ENCODE data around the gene CANX.
A peak's percentile ranks its signal among the peaks of the same experiment; 100 is the strongest.

Gene CANX

DNA sequence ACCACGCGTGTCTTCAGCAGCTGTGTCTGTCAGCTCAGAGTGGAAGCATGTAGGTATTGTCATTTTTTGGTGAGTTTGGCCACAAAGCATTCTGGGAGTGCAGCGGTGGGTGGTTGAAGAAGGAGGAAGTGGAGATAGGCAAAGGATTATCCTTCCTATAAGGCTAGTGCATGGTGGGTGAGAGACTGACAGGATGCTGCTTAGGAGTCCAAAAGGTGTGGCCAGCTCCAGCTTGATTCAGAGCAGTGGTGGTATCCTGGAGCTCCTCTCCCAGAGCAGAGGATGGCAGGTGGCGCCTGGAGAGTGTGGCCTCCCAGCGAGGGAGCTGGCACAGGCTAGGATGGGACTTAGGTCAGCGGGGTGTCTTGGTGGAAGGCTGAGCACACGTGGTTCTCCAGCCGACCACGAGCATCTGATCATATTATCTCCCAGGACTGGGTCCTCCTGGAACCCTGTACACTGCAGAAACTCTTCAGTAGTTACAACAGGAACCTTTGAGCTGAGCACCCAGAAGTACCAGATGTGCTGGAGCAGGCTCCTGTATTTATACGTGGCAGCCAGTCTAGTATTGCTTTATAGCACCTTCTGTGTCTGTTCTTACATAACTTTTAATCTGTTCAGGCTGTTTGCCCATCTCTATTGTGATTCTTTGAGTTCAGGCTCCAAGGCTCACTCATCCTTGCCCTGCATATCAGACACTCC, 63.5 kb downstream of the CANX start:
- peak; percentile 82 for ATAC-seq

GRCh38 chr5:179762781-179763176, 64.0 kb downstream of the CANX start:
- no peak for ATAC-seq

More for the DNA sequence above, 63.5 kb downstream of the CANX start:
- Mint-ChIP-seq H3K9me3 (no peaks in the 10 kb centered on the region), H3K4me3 (no peak overlapping the region), H3K27ac (peak overlapping the region; percentile 44), H3K4me1 (peaks cover 50% of the 10 kb centered on the region), H3K27me3 (no peaks in the 10 kb centered on the region), H3K36me3 (peaks cover 12% of the 10 kb centered on the region)

DNA sequence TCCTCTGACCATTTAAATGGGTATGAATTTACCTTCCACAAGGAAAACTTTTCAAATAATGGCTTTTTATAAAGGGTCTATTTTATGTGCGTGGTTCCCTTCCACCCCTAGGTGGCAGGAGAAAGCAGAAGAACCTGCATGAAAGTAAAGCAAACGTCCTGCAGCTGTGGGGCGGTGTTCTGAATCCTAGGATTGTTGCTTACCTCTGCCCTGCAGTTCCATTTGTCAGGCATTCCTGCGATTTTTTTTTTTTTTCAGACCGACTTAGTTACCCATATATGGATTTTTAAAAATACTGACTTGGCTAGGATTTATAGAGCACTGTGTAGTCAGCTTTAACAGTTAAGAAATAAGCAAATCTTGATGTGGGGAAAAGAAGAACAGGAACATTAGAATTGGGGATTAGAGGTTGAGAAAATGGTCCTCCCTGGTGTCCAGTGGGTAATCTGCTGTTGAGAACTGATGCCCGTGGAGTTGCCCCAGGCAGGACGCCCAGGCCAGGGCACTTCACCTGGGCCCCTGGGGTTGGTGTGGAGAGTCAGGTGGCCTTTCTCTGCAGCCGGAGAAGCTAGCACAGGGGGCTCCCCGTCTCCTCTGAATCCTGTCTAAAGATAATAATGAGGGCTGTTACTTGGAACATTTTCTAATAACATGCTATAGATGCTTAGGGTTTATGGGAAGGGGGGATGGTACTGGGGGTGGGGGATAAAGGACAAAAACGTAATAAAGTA, 64.6 kb downstream of the CANX start:
- H3K36me3 Mint-ChIP-seq: peaks cover 19% of the 10 kb centered on the region
- no peak overlapping the region for H3K4me3 Mint-ChIP-seq
- no peaks in the 10 kb centered on the region for H3K9me3 Mint-ChIP-seq
- H3K27me3 Mint-ChIP-seq: no peaks in the 10 kb centered on the region
- ATAC-seq: peak; percentile 62
- no peak overlapping the region for H3K27ac Mint-ChIP-seq
- H3K4me1 Mint-ChIP-seq: peaks cover 50% of the 10 kb centered on the region

More at GRCh38 chr5:179762781-179763176, 64.0 kb downstream of the CANX start:
- Mint-ChIP-seq H3K4me3 (no peak overlapping the region), H3K27me3 (no peaks in the 10 kb centered on the region), H3K4me1 (peaks cover 50% of the 10 kb centered on the region), H3K27ac (no peak overlapping the region), H3K9me3 (no peaks in the 10 kb centered on the region), H3K36me3 (peaks cover 13% of the 10 kb centered on the region)

- Mint-ChIP-seq H3K27me3 (no peaks in the 10 kb centered on the region), H3K9me3 (no peaks in the 10 kb centered on the region), H3K36me3 (peaks cover 26% of the 10 kb centered on the region), H3K27ac (no peak overlapping the region), H3K4me1 (peaks cover 48% of the 10 kb centered on the region), H3K4me3 (no peak overlapping the region)
- no peak for ATAC-seq
These were observed 65.3 kb downstream of the CANX start for GRCh38 chr5:179764056-179764455.

DNA sequence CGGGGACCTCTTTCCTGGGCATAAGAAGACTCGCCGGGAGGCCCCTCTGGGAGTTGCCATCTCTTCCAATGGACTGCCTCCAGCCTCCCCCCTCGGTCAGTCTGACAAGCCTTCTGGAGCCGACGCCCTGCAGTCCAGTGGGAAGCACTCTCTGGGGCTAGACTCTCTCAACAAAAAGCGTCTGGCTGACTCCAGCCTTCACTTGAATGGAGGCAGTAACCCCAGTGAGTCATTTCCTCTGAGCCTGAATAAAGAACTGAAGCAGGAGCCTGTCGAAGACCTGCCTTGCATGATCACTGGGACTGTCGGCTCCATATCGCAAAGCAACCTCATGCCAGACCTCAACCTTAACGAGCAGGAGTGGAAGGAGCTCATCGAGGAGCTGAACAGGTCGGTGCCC, 66.6 kb downstream of the CANX start:
- Mint-ChIP-seq H3K36me3 (peaks cover 29% of the 10 kb centered on the region), H3K27ac (no peak overlapping the region), H3K4me3 (no peak overlapping the region), H3K4me1 (peaks cover 35% of the 10 kb centered on the region), H3K27me3 (no peaks in the 10 kb centered on the region), H3K9me3 (no peaks in the 10 kb centered on the region)
- ATAC-seq: no peak

DNA sequence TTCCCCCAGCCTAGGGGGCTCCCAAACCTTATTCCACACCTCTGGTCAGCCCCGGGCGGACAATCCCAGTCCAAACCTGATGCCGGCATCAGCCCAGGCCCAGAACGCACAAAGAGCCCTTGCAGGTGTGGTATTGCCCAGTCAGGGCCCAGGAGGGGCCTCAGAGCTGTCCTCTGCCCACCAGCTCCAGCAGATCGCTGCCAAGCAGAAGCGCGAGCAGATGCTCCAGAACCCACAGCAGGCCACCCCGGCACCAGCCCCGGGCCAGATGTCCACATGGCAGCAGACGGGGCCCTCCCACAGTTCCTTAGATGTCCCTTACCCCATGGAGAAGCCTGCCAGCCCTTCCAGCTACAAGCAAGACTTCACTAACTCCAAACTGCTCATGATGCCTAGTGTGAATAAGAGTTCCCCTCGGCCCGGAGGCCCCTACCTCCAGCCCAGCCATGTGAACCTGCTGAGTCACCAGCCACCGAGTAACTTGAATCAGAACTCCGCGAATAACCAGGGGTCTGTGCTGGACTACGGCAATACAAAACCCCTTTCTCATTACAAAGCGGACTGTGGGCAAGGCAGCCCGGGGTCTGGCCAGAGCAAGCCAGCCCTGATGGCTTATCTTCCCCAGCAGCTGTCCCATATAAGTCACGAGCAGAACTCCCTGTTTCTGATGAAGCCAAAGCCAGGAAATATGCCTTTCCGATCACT, 67.4 kb downstream of the CANX start:
- H3K4me3 Mint-ChIP-seq: no peak overlapping the region
- H3K27me3 Mint-ChIP-seq: no peaks in the 10 kb centered on the region
- H3K9me3 Mint-ChIP-seq: no peaks in the 10 kb centered on the region
- peaks cover 36% of the 10 kb centered on the region for H3K36me3 Mint-ChIP-seq
- peaks cover 30% of the 10 kb centered on the region for H3K4me1 Mint-ChIP-seq
- H3K27ac Mint-ChIP-seq: no peak overlapping the region
- no peak for ATAC-seq

- Mint-ChIP-seq H3K36me3 (peaks cover 36% of the 10 kb centered on the region), H3K27me3 (no peaks in the 10 kb centered on the region)
These were observed 68.1 kb downstream of the CANX start for GRCh38 chr5:179766726-179767455.

DNA sequence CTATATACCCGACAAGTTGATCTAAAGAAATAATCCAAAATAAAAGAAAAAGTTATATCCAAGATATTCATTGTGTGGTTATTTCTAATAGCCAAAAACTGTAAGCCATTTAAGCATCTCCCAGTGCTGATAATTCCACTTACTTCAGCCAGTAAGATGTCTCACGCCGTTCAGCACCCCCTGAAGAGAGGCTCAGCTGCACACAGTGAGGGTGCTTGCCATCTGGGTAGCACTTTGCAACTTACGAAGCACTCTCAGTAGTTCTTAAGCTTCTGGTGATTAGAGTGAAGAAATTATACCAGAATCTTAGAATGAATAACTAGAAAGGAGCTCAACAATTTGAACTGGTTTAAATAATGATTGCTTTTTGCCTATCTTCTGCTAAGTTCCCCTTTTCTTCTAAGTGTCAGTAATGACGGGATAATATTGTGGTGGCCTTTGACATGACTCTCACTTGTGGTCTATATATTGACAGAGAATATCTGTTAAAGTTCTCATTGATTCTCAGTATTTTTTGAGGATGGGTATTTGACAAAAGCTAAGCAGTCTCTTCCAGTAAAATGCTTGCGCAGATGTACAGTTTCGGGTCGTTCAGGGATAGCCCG, 68.8 kb downstream of the CANX start:
- Mint-ChIP-seq H3K27ac (no peak overlapping the region), H3K36me3 (peaks cover 41% of the 10 kb centered on the region), H3K4me1 (peaks cover 16% of the 10 kb centered on the region), H3K9me3 (no peaks in the 10 kb centered on the region), H3K4me3 (no peak overlapping the region), H3K27me3 (no peaks in the 10 kb centered on the region)
- ATAC-seq: no peak

More at GRCh38 chr5:179766726-179767455, 68.1 kb downstream of the CANX start:
- H3K27ac Mint-ChIP-seq: no peak overlapping the region
- H3K4me1 Mint-ChIP-seq: peaks cover 24% of the 10 kb centered on the region
- no peak for ATAC-seq
- H3K9me3 Mint-ChIP-seq: no peaks in the 10 kb centered on the region
- H3K4me3 Mint-ChIP-seq: no peak overlapping the region

DNA sequence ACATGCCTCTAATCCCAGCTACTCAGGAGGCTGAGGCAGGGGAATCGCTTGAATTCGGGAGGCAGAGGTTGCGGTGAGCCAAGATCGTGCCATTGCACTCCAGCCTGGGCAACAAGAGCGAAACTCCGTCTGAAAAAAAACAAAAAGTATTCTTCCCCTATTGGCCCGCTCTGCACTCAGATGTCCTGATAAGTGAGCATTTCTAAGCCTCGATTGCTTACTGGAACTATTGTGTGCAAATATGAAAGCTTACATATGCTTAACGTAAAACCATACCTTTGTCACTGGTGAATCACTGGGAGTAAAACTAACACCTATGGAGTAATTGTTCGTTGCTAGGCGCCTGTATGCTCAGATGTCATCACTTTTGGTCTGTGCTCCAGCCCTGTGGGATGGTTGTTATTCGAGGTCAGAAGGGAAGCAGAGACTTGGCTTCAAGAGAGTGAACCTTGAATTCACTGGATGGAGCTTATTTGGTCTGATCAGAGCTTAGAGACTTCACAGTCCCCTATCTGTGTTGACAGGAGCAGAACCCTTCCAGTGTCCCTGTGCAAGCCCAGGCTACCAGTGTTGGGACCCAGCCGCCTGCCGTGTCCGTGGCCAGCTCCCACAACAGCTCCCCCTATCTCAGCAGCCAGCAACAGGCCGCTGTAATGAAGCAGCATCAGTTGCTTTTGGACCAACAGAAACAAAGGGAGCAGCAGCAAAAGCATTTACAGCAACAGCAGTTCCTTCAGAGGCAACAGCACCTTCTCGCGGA, 69.7 kb downstream of the CANX start:
- ATAC-seq: no peak
- Mint-ChIP-seq H3K27ac (no peak overlapping the region), H3K4me3 (no peak overlapping the region), H3K36me3 (peaks cover 50% of the 10 kb centered on the region), H3K9me3 (no peaks in the 10 kb centered on the region), H3K4me1 (peaks cover 7% of the 10 kb centered on the region), H3K27me3 (no peaks in the 10 kb centered on the region)

DNA sequence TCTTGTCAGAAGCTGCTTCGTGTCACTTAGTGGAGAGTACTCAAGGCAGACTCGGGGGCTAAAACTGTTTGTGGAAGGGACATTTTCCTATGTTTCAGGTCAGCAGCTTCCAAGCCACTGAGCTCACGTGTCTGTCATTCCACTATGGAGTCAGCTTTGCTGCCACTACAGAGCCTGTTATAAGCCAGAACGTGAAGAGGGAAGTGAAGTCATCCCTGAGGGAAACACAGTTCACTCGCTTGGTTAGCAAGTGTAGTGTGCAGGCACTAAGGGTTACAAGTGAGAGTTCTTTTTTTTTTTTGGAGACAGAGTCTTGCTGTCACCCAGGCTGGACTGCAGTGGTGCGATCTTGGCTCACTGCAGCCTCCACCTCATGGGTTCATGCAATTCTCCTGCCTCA, 70.5 kb downstream of the CANX start:
- no peaks in the 10 kb centered on the region for H3K9me3 Mint-ChIP-seq
- no peaks in the 10 kb centered on the region for H3K27me3 Mint-ChIP-seq
- H3K36me3 Mint-ChIP-seq: peaks cover 56% of the 10 kb centered on the region

GRCh38 chr5:179769796-179770195, 71.0 kb downstream of the CANX start:
- Mint-ChIP-seq H3K27ac (no peak overlapping the region), H3K4me1 (no peaks in the 10 kb centered on the region), H3K9me3 (no peaks in the 10 kb centered on the region), H3K4me3 (no peak overlapping the region), H3K27me3 (no peaks in the 10 kb centered on the region), H3K36me3 (peaks cover 61% of the 10 kb centered on the region)
- ATAC-seq: no peak

More for the DNA sequence above, 70.5 kb downstream of the CANX start:
- Mint-ChIP-seq H3K4me3 (no peak overlapping the region), H3K27ac (no peak overlapping the region), H3K4me1 (no peaks in the 10 kb centered on the region)
- ATAC-seq: no peak

DNA sequence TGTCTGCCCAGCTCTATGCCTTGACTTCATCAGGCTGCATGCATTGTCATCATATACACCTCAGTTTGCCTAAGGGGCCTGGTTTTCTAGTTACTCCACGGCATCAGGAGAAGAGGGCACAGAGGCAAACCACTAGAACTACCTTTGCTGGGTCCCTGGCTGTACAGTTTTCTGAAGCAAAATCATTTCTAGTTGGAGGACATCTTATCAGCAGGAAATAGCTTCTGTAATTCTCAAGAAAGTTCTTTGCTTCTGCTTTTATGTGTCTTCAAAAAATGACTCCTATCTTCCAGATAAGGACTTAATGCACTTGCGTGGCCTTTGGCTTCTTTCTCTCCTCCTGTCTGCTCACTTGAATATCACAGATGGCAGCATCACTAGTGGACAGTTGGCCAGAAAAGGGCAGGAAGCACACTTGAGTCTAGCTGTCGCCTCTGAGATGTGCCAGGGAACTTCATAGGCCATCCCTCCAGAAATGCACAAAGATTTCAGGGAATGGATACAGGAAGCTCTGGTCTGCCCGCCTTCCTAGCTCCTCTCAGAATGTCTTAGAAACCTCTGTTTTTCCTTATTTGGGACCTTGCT, 72.6 kb downstream of the CANX start:
- Mint-ChIP-seq H3K36me3 (peaks cover 59% of the 10 kb centered on the region), H3K27ac (no peak overlapping the region), H3K4me3 (no peak overlapping the region), H3K9me3 (no peaks in the 10 kb centered on the region), H3K27me3 (no peaks in the 10 kb centered on the region), H3K4me1 (no peaks in the 10 kb centered on the region)
- no peak for ATAC-seq

DNA sequence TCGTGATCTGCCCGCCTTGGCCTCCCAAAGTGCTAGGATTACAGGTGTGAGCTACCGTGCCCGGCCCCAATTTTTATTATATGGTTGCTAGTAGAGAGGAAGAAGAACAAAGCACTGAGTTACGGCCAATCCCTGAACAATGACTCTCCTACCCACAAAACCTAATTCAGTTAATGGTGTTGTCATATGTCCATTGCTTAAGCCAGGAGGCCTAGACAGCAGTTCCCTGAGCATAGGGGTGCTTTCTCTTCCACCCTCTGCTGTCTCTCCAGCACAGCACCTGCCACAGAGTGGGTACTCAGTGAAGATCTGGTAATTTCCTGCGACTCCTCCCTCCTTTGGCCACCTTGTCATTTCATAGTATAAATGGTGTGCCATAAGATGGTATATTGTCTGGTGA, 73.6 kb downstream of the CANX start:
- Mint-ChIP-seq H3K4me3 (no peak overlapping the region), H3K27ac (no peak overlapping the region), H3K9me3 (no peaks in the 10 kb centered on the region), H3K27me3 (no peaks in the 10 kb centered on the region), H3K36me3 (peaks cover 66% of the 10 kb centered on the region), H3K4me1 (no peaks in the 10 kb centered on the region)
- no peak for ATAC-seq

DNA sequence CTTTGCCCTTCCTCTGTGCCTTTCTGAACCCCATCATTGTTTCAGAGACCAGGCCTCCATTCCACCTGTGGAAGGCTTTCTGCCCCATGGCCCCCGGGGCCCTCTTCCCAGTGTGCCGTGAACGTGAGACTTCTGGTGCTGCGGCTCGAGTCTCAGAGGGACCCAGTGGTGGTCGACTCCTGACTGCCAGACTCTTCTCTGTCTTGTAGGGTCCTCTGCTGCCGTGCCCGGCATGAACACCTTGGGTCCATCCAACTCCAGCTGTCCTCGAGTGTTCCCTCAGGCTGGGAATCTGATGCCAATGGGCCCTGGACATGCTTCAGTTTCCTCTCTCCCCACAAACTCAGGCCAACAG, 74.9 kb downstream of the CANX start:
- no peaks in the 10 kb centered on the region for H3K9me3 Mint-ChIP-seq
- H3K4me3 Mint-ChIP-seq: no peak overlapping the region
- no peaks in the 10 kb centered on the region for H3K27me3 Mint-ChIP-seq
- H3K4me1 Mint-ChIP-seq: no peaks in the 10 kb centered on the region
- no peak overlapping the region for H3K27ac Mint-ChIP-seq
- ATAC-seq: no peak
- H3K36me3 Mint-ChIP-seq: peaks cover 68% of the 10 kb centered on the region

Measured in stimulated activated memory B cell treated with anti-CD40 and anti-IgM and Interleukin-4, amounts not matched to agents 10 μg/mL and 1 μg/mL and 100 μg/mL, for 72 hours (primary cell).